H9 (cell line): ENCODE results near the gene CREG1. TPM values are rescaled to one million over a fixed set of nuclear protein-coding genes. Genes with fewer than 3 reads are reported as not detected.

Experiments
- DNase-seq: peaks from one replicate; pipeline ENCODE4 v3.0.0-alpha.2; 2017
- H2AFZ ChIP-seq: one replicate; pipeline ENCODE4 v1.6.1; 2013; ENCODE audit warnings: mild to moderate bottlenecking, low read length, control low read depth, moderate library complexity
- H2AK5ac ChIP-seq: 2 replicates; pipeline ENCODE4 v1.6.1; 2013; ENCODE audit warnings: low read length, control low read depth, mixed read lengths; ENCODE audit not compliant: insufficient read length
- H2BK120ac ChIP-seq: one replicate; pipeline ENCODE4 v1.6.1; 2013; ENCODE audit warnings: low read depth, mild to moderate bottlenecking, low read length, control low read depth, inconsistent platforms; ENCODE audit not compliant: poor library complexity, severe bottlenecking
- H2BK12ac ChIP-seq: 2 replicates; pipeline ENCODE4 v1.6.1; 2013; ENCODE audit warnings: low read length, control low read depth, mixed read lengths, low read depth; ENCODE audit not compliant: insufficient read length
- H2BK15ac ChIP-seq: 2 replicates; pipeline ENCODE4 v1.6.1; 2013; ENCODE audit warnings: low read depth, low read length, control low read depth
- H2BK20ac ChIP-seq: one replicate; pipeline ENCODE4 v1.6.1; 2013; ENCODE audit warnings: low read depth, mild to moderate bottlenecking, low read length, control low read depth, inconsistent platforms; ENCODE audit not compliant: poor library complexity, severe bottlenecking
- H2BK5ac ChIP-seq: 2 replicates; pipeline ENCODE4 v1.6.1; 2013; ENCODE audit warnings: low read length, control low read depth, mixed read lengths; ENCODE audit not compliant: insufficient read length
- H3K14ac ChIP-seq: 2 replicates; pipeline ENCODE4 v1.6.1; 2013; ENCODE audit warnings: low read length, control low read depth; ENCODE audit not compliant: insufficient read depth
- H3K18ac ChIP-seq: 2 replicates; pipeline ENCODE4 v1.6.1; 2013; ENCODE audit warnings: low read depth, mild to moderate bottlenecking, mixed read lengths, low read length, control low read depth; ENCODE audit not compliant: insufficient read length
- H3K23ac ChIP-seq: 2 replicates; pipeline ENCODE4 v1.6.1; 2013; ENCODE audit warnings: low read length, control low read depth, mixed read lengths, low read depth; ENCODE audit not compliant: insufficient read length
- H3K23me2 ChIP-seq: 2 replicates; pipeline ENCODE4 v1.6.1; 2013; ENCODE audit warnings: low read depth, mild to moderate bottlenecking, mixed read lengths, low read length, control low read depth; ENCODE audit not compliant: insufficient read length, poor library complexity, severe bottlenecking
- H3K27ac ChIP-seq: 2 replicates; pipeline ENCODE4 v1.5.1; 2013; ENCODE audit warnings: low read length, control low read depth, mixed read lengths, low read depth; ENCODE audit not compliant: insufficient read length
- H3K27me3 ChIP-seq: 2 replicates; pipeline ENCODE4 v1.6.1; 2013; ENCODE audit warnings: low read length, control low read depth, inconsistent platforms; ENCODE audit not compliant: insufficient read depth
- H3K4ac ChIP-seq: 2 replicates; pipeline ENCODE4 v1.6.1; 2013; ENCODE audit warnings: low read depth, mild to moderate bottlenecking, control low read depth, inconsistent platforms, low read length, moderate library complexity
- H3K4me1 ChIP-seq: 2 replicates; pipeline ENCODE4 v1.6.1; 2013; ENCODE audit warnings: low read length, control low read depth, inconsistent platforms; ENCODE audit not compliant: insufficient read depth
- H3K4me2 ChIP-seq: 2 replicates; pipeline ENCODE4 v1.6.1; 2013; ENCODE audit warnings: low read length, control low read depth, mixed read lengths; ENCODE audit not compliant: insufficient read length, insufficient read depth
- H3K56ac ChIP-seq: 2 replicates; pipeline ENCODE4 v1.6.1; 2013; ENCODE audit warnings: low read depth, mild to moderate bottlenecking, mixed read lengths, low read length, control low read depth; ENCODE audit not compliant: insufficient read length
- H3K79me1 ChIP-seq: 2 replicates; pipeline ENCODE4 v1.6.1; 2013; ENCODE audit warnings: low read depth, mild to moderate bottlenecking, moderate library complexity, low read length, control low read depth, inconsistent platforms; ENCODE audit not compliant: insufficient read depth, poor library complexity, severe bottlenecking
- H3K79me2 ChIP-seq: 2 replicates; pipeline ENCODE4 v1.6.1; 2013; ENCODE audit warnings: low read length, control low read depth, inconsistent platforms; ENCODE audit not compliant: insufficient read depth
- H3K9ac ChIP-seq: 2 replicates; pipeline ENCODE4 v1.6.1; 2013; ENCODE audit warnings: low read length, control low read depth, mixed read lengths; ENCODE audit not compliant: insufficient read length; ENCODE audit errors: extremely low read depth
- H3K9me3 ChIP-seq: one replicate; pipeline ENCODE4 v1.6.1; 2013; ENCODE audit warnings: low read depth, low read length, inconsistent platforms; ENCODE audit not compliant: control insufficient read depth
- H3T11ph ChIP-seq: one replicate; pipeline ENCODE4 v1.6.1; 2013; ENCODE audit warnings: mild to moderate bottlenecking, low read length, control low read depth, inconsistent platforms
- H4K20me1 ChIP-seq: one replicate; pipeline ENCODE4 v1.6.1; 2013; ENCODE audit not compliant: control insufficient read depth, insufficient read length, insufficient read depth
- H4K5ac ChIP-seq: 2 replicates; pipeline ENCODE4 v1.6.1; 2013; ENCODE audit warnings: low read depth, mild to moderate bottlenecking, mixed read lengths, low read length, control low read depth; ENCODE audit not compliant: insufficient read length
- H4K8ac ChIP-seq: replicated peaks from 2 replicates; pipeline ENCODE4 v1.6.1; 2013; ENCODE audit warnings: low read length, control low read depth, mixed read lengths, low read depth; ENCODE audit not compliant: insufficient read length
- H4K91ac ChIP-seq: 2 replicates; pipeline ENCODE4 v1.6.1; 2013; ENCODE audit warnings: low read depth, mild to moderate bottlenecking, moderate library complexity, mixed read lengths, low read length, control low read depth; ENCODE audit not compliant: insufficient read length
- H3K27ac Mint-ChIP-seq, 3 experiments: 2 replicates in 2 of 3; 3 replicates in 1 of 3; pipeline ENCODE4 v1.8.0; 2020 to 2021; ENCODE audit warnings: mixed read lengths in 3 of 3, mild to moderate bottlenecking in 1 of 3, moderate library complexity in 1 of 3
- H3K27me3 Mint-ChIP-seq: 2 replicates; pipeline ENCODE4 v1.8.0; 2021; ENCODE audit warnings: low read depth, mild to moderate bottlenecking, moderate library complexity, mixed read lengths
- H3K36me3 Mint-ChIP-seq, 3 experiments: 2 replicates in 2 of 3; 3 replicates in 1 of 3; pipeline ENCODE4 v1.8.0; 2020 to 2021; ENCODE audit warnings: low read depth in 3 of 3, mixed read lengths in 3 of 3; ENCODE audit not compliant: insufficient read depth in 1 of 3
- H3K4me1 Mint-ChIP-seq, 2 experiments: 2 replicates each; pipeline ENCODE4 v1.8.0; 2020; ENCODE audit warnings: mixed read lengths in 2 of 2
- H3K4me3 Mint-ChIP-seq, 2 experiments: 2 replicates in 1 of 2; 3 replicates in 1 of 2; pipeline ENCODE4 v1.8.0; 2020 to 2021; ENCODE audit warnings: mild to moderate bottlenecking in 2 of 2, mixed read lengths in 2 of 2, moderate library complexity in 1 of 2
- H3K9me3 Mint-ChIP-seq, 2 experiments: 2 replicates in 1 of 2; 3 replicates in 1 of 2; pipeline ENCODE4 v1.8.0; 2020; ENCODE audit warnings: mild to moderate bottlenecking in 2 of 2, mixed read lengths in 2 of 2, moderate library complexity in 1 of 2
- CTCF ChIP-seq: fragments of 200-600 bp; sonication (generic); conservative IDR thresholded peaks from 3 replicates; pipeline ENCODE4 v1.8.0; 2021; ENCODE audit warnings: antibody characterized with exemption, mild to moderate bottlenecking
- WGBS: extraction: QIAGEN DNeasy Blood & Tissue Kit; methylation state at CpG from one replicate; pipeline ENCODE4 v1.1.7; 2013; ENCODE audit warnings: missing lambda C conversion rate, low lambda C conversion rate, mixed read lengths; ENCODE audit not compliant: insufficient read length; ENCODE audit errors: extremely low coverage; 5-methylcytosine and 5-hydroxymethylcytosine counted together
- total RNA-seq: library from RNA; stranded (reverse); gene quantifications from 2 replicates; pipeline ENCODE4 v1.2.1, GENCODE V29; 2021

Gene CREG1
- total RNA-seq, 1 experiment from 2014 or later = 19.8 TPM

- no peaks in the 10 kb centered on the region for H3K79me2 ChIP-seq
- H2BK20ac ChIP-seq = no peak overlapping the region
- H4K91ac ChIP-seq = no peak overlapping the region
- no peak for DNase-seq
- H3K23ac ChIP-seq = no peak overlapping the region
- Mint-ChIP-seq H3K27me3 (peaks cover 22% of the 10 kb centered on the region), H3K36me3 (no peaks in the 10 kb centered on the region), H3K9me3 (peaks cover 0 to 6% of the 10 kb centered on the region in 2 experiments; a peak in 1 of 5 replicates), H3K4me1 (peaks cover 35 to 41% of the 10 kb centered on the region in 2 experiments), H3K4me3 (peak overlapping the region in 1 of 2 experiments; percentile 37; a peak in 1 of 5 replicates), H3K27ac (peak overlapping the region in 1 of 3 experiments; percentile 38; a peak in 1 of 7 replicates)
- no peak overlapping the region for H3T11ph ChIP-seq
- H3K4me2 ChIP-seq = no peak overlapping the region
- no peak overlapping the region for H3K18ac ChIP-seq
- H3K9ac ChIP-seq = no peak overlapping the region
- no peaks in the 10 kb centered on the region for H3K79me1 ChIP-seq
- no peak overlapping the region for H2AFZ ChIP-seq
- no peaks in the 10 kb centered on the region for H4K20me1 ChIP-seq
- H3K4ac ChIP-seq = no peak overlapping the region
- H2BK12ac ChIP-seq = no peak overlapping the region
- H3K14ac ChIP-seq = no peak overlapping the region
- no peak overlapping the region for H2BK5ac ChIP-seq
- H4K5ac ChIP-seq = no peak overlapping the region
- H2AK5ac ChIP-seq = no peak overlapping the region
- H2BK120ac ChIP-seq = no peak overlapping the region
- H4K8ac ChIP-seq = no peak overlapping the region
- no peaks in the 10 kb centered on the region; the same call in 1 of the 2 replicates for H3K4me1 ChIP-seq
- H3K23me2 ChIP-seq = no peaks in the 10 kb centered on the region
- no peaks in the 10 kb centered on the region for H3K27me3 ChIP-seq
- no peak; the same call in 2 of the 3 replicates for TF ChIP-seq CTCF
- WGBS = no CpG with 5 or more reads among the region's 12 CpGs
- H3K9me3 ChIP-seq = no peaks in the 10 kb centered on the region
- H3K56ac ChIP-seq = no peak overlapping the region
- H3K27ac ChIP-seq = no peak overlapping the region
- no peak overlapping the region for H2BK15ac ChIP-seq
These were observed 61.7 kb downstream of the CREG1 start for GRCh38 chr1:167491586-167492461.

Other genes with a start within 250 kb of the CREG1 start
- gene CD247, start 35.2 kb downstream of the CREG1 start, total RNA-seq = 0.90 and 1.2 TPM in 2 replicates
- 0.13 and 0.26 TPM in 2 replicates for gene RCSD1, start 76.5 kb upstream of the CREG1 start, total RNA-seq
- gene MPZL1, start 168.2 kb upstream of the CREG1 start, total RNA-seq = 60.7 and 68.6 TPM in 2 replicates